DND-41 (cell line): ENCODE data around the gene NUP35.
"Not testable (repeated sequence)": the region's sequence is repeated elsewhere in the genome, so short reads cannot be mapped to it uniquely, and the experiment has no call there.

Experiments used
- EZH2 ChIP-seq: IDR thresholded peaks from 3 replicates; pipeline ENCODE4 v1.6.1; 2012; ENCODE audit warnings: borderline replicate concordance, low read depth, mild to moderate bottlenecking, moderate library complexity, low read length, inconsistent platforms; ENCODE audit not compliant: severe bottlenecking
- TF ChIP-seq, protein P1 (sequence below): IDR thresholded peaks from 2 replicates; pipeline ENCODE4 v1.5.1; 2012; ENCODE audit warnings: borderline replicate concordance, low read length, moderate library complexity, mild to moderate bottlenecking; ENCODE audit not compliant: poor library complexity, severe bottlenecking; ENCODE audit errors: extremely low read depth

DNA sequence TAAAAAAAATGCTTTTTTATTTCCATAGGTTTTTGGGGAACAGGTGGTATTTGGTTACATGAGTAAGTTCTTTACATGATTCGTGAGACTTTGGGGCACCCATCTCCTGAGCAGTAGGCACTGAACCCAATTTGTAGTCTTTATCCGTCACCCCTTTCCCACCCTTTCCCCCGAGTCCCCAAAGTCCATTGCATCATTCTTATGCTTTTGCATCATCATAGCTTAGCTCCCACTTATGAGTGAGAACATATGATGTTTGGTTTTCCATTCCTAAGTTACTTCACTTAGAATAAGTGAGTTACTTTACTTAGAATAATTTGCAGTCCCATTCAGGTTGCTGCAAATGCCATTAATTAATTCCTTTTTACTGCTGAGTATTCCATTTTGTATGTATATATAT, 28.0 kb downstream of the NUP35 start:
- TF ChIP-seq, protein P1, sequence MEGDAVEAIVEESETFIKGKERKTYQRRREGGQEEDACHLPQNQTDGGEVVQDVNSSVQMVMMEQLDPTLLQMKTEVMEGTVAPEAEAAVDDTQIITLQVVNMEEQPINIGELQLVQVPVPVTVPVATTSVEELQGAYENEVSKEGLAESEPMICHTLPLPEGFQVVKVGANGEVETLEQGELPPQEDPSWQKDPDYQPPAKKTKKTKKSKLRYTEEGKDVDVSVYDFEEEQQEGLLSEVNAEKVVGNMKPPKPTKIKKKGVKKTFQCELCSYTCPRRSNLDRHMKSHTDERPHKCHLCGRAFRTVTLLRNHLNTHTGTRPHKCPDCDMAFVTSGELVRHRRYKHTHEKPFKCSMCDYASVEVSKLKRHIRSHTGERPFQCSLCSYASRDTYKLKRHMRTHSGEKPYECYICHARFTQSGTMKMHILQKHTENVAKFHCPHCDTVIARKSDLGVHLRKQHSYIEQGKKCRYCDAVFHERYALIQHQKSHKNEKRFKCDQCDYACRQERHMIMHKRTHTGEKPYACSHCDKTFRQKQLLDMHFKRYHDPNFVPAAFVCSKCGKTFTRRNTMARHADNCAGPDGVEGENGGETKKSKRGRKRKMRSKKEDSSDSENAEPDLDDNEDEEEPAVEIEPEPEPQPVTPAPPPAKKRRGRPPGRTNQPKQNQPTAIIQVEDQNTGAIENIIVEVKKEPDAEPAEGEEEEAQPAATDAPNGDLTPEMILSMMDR, result not testable (repeated sequence)
- not testable (repeated sequence) for TF ChIP-seq EZH2
